Medulla oblongata (tissue), 1 donor: Measurements from ENCODE around the gene ZBTB5.
"Not testable (repeated sequence)": the region's sequence is repeated elsewhere in the genome, so short reads cannot be mapped to it uniquely, and the experiment has no call there.

ENCODE experiments used
- DNase-seq: peaks from one replicate; pipeline ENCODE4 v3.0.0-alpha.2; 2015; ENCODE audit errors: extremely low spot score

Gene ZBTB5

GRCh38 chr9:37406603-37407401 is 58.4 kb downstream of the ZBTB5 start:
- no peak for DNase-seq

- DNase-seq = no peak
These were observed 59.4 kb downstream of the ZBTB5 start for GRCh38 chr9:37405764-37406380.

GRCh38 chr9:37405350-37405749 is 59.9 kb downstream of the ZBTB5 start:
- no peak for DNase-seq

GRCh38 chr9:37404590-37404989 is 60.7 kb downstream of the ZBTB5 start:
- no peak for DNase-seq

GRCh38 chr9:37399336-37399735 is 65.9 kb downstream of the ZBTB5 start:
- DNase-seq = no peak

- no peak for DNase-seq
These were observed 66.7 kb downstream of the ZBTB5 start for GRCh38 chr9:37398464-37399025.

GRCh38 chr9:37397948-37398347 is 67.3 kb downstream of the ZBTB5 start:
- DNase-seq = not testable (repeated sequence)

GRCh38 chr9:37395663-37396062 is 69.6 kb downstream of the ZBTB5 start:
- DNase-seq = no peak

GRCh38 chr9:37395229-37395628 is 70.0 kb downstream of the ZBTB5 start:
- DNase-seq = no peak

- no peak for DNase-seq
These were observed 73.0 kb downstream of the ZBTB5 start for GRCh38 chr9:37392272-37392671.

GRCh38 chr9:37390759-37391158 is 74.5 kb downstream of the ZBTB5 start:
- no peak for DNase-seq
